HTERT RPE-1 (cell line): ENCODE results near the gene NDUFA13.

Source experiments
- in situ Hi-C: fragments of 300-500 bp; cut with MboI; formaldehyde crosslinking; loops from 4 replicates; pipeline ENCODE4 v1.14.3; 2020; ENCODE audit warnings: low sequenced_read_pairs

NDUFA13 gene

DNA sequence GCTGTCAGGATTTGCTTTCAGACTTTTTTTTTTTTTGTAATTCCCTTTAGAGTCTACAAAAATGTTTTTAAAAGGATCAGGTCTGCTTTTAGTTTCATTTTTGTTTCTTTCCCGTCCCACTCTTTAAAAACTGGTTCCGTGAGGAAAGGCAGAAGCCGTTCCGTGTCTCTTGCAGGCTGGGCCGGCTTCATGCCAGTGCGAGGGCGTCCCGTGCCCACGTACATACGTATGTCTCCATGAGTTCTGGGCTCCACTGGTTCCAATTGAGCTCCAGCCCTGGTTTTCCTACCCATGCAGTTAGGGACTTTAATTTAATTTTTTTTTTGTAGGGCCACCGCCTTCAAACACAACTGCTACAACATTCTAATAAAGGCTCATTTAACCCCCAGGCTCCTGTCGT, 9.4 kb upstream of the NDUFA13 start:
- in situ Hi-C loops: no loop called here

DNA sequence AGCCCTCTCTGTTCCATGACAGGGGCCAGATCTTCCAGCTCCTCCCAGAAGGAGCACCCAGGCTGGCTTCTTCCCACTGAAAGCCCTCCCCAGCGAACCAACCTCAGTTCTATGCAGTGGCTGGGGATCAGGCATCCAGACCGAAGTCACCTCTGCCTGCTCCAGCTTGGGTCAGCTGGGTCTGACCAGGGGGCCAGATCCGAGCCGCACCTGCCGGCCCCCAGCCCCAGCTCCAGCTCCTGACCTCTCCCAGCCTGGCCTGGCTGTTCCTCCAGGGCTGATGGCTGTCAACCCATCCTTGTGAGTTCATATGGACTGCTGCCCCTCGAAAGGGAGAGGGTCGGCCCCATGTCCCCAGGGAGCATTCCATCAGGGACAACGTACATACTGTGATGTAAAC, 8.7 kb upstream of the NDUFA13 start:
- in situ Hi-C loops: no loop called here

DNA sequence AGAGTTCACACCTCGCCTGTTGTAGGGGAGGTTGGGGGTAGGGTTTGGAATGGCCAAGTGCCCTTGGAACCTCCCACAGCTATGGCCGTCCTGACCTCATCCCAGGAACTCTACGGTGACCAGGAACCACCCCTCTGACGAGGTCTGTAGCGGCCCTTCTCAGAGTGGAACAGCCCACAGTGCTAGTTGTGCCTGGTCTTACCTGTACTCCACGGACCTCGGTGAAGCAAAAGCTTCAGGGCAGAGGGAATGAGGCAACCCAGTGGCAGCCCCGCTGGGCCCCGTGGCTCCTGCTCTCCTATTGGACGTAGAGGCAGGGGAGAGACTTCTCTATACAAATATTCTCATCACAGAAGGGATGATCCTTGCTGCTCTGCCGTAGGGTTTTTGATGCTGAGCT, 7.8 kb upstream of the NDUFA13 start:
- in situ Hi-C loops: no loop called here

DNA sequence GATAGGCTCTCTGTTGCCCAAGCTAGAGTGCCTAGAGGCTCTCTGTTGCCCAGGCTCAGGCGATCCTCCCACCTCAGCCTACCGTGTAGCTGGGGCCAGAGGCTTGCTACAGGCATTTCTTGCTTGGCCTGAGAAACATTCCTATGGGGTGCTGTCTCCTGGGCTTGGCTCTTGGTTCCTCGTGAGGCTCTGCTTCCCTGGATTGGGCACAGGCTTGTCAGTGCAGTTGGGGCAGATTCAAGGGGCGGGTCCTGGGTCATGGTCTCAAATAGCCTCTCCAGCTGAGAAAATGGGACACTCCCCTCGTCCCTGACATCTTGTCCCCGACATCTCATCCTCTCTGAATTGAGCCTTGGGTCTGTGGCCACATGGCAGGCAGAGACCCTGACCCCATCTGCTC, 5.6 kb upstream of the NDUFA13 start:
- in situ Hi-C loops: no loop called here

DNA sequence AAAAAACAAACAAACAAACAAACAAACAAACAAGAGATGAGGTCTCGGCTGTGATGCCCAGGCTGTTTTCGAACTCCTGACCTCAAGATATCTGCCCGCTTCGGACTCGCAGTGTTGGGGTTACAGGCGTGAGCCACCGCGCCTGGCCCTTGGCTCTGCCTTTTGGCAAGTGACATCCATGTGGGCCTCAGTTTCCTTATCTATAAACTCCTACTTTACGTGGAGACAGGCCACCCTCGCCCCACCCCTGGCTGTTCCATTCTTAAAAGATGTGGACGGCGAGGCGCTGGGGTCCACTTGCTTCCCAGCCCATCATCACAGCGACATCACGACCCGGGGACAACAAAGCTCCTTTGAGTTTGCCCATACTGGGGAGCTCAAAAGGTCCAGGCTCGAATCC, 2.3 kb upstream of the NDUFA13 start:
- in situ Hi-C loops: no loop called here

DNA sequence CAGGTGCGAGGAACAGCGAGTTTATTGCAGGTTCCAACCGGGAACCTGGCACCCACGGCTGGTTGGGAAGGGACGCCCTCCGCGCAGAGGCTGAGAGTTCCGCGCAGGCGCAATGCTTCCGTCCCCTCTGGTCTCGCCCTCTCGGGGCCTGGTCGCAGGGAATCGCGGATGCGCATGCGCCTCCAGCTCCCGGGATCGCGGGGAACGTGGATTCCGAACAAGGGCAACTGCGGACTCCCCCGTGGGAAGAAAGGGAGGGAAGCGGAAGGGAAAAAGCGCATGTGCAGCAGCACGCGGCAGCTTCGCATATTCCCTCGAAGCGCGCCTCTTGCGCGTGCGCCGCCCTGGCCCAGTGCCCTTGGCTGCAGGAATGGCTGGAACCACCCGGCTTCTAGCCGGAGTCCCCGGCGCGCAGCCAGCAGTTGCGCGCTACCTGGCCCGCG, 1.8 kb upstream of the NDUFA13 start:
- in situ Hi-C loops: no loop called here

DNA sequence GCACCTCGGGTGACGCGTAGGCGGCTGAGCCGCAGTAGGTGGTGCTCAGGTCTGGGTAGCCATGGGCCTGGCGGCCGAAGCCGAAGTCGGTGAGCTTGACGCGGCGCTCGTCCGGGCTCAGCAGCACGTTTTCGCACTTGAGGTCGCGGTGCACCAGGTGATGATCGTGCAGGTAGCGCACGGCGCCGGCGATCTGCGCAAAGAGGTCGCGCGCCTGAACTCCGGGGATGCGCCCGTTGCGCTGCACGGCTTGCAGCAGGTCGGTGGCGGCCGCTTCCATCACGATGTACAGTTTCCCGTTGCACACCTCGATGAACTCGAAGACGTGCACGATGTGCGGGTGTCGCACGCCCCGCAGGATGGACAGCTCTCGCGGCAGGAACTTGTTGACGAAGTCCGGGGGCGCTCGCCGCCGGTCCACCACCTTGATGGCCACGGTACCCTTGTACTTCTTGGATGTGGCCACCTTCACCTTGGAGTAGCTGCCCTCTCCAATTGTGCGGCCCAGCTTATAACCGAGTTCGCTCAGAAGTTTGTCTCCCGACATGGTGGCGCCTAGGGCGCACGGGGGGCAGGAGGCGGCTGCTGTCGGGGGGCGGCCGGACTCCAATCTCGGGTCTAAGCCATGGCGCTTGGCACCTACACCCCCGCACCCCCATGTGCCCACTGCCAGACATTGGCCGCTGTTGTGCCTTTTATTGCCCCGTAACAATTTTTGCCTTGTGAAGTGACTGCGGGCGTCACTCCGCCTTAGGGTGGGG, 964 bp upstream of the NDUFA13 start, which contains the start of gene TSSK6:
TSSK6 (minus strand) TSS at position 668 of the 761 bp plus-strand sequence; CDS start at position 547, 121 bp downstream.
- in situ Hi-C loops: no loop called here

DNA sequence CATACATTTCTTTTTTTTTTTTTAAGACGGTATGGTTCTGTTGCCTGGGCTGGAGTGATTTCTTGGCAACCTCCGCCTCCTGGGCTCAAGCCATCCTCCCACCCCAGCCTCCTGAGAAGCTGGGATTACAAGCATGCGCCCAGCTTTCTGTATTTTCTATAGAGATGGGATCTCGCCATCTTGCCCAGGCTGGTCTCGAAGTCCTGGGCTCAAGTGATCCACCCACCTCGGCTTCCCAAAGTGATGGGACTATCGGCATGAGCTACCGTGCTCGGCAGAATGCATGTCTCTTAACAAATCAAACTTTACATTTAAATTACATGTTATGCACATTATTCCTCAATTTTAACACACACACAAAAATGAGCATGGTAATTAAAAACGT, 1.2 kb downstream of the NDUFA13 start:
- in situ Hi-C loops: no loop called here

GRCh38 chr19:19520989-19521388, 5.0 kb downstream of the NDUFA13 start:
- in situ Hi-C loops: no loop called here

- in situ Hi-C loops: no loop called here
These were observed 7.2 kb downstream of the NDUFA13 start for GRCh38 chr19:19523177-19523576.

DNA sequence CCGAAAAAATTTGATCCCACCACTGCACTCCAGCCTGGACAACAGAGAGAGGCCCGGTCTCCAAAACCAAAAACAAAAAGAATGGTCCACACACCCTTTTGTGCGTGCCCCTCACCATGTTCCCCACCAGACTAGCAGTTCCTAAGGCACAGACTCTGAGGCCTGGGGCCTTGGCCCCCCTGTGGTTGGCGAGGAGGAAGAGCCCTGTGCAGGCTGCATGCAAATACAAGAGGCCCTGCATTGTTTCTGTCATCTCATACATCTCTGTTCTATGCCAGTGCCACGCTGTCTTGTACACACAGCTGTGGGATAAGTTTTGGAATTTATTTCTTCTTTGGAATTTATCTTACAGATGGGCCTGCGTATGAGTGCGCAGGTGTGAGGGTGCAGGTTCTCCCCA, 8.0 kb downstream of the NDUFA13 start:
- in situ Hi-C loops: no loop called here

GRCh38 chr19:19525611-19526380, 9.8 kb downstream of the NDUFA13 start:
- in situ Hi-C loops: no loop called here

- in situ Hi-C loops: no loop called here
These were observed 10.8 kb downstream of the NDUFA13 start for GRCh38 chr19:19526581-19527370.

GRCh38 chr19:19527371-19527656, 11.3 kb downstream of the NDUFA13 start:
- in situ Hi-C loops: no loop called here

DNA sequence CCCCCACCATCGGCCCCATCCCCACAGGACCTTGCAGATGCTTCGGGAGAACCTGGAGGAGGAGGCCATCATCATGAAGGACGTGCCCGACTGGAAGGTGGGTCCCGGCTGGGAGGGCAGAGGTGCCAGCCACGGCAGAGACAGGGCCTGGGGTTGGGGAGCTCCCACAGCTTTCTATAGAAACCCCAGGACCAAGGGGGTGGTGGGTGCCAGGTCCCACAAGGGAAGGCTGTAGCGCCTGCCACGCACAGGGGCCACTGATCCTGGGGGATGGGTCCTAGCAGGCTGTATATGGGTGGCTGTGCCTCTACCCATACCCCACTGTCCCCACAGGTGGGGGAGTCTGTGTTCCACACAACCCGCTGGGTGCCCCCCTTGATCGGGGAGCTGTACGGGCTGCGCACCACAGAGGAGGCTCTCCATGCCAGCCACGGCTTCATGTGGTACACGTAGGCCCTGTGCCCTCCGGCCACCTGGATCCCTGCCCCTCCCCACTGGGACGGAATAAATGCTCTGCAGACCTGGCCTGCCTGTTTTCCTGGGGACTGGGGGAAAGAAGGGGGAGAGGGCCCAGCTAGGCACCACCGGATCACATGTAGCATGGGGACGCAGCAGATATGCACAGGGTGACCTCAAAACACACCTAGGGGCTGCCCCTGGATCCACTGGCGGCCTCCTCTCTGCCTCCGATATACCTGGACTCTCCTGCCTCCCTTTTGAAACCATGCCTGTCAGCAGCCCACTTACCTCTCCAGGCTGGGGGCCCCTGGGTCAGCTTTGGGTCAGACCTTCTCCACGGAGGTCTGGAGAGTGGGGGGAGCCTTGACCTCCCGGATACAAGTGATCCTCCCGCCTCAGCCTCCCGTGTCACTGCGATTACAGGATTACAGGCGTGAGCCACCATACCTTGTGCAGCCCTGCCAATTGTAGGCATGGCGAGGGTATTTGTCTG, 11.9 kb downstream of the NDUFA13 start:
- in situ Hi-C loops: no loop called here

- in situ Hi-C loops: no loop called here
These were observed 12.9 kb downstream of the NDUFA13 start, which contains the start of gene YJEFN3 for GRCh38 chr19:19528721-19529490. YJEFN3 (plus strand) TSS chr19:19528911; CDS start chr19:19528933, 22 bp downstream.

DNA sequence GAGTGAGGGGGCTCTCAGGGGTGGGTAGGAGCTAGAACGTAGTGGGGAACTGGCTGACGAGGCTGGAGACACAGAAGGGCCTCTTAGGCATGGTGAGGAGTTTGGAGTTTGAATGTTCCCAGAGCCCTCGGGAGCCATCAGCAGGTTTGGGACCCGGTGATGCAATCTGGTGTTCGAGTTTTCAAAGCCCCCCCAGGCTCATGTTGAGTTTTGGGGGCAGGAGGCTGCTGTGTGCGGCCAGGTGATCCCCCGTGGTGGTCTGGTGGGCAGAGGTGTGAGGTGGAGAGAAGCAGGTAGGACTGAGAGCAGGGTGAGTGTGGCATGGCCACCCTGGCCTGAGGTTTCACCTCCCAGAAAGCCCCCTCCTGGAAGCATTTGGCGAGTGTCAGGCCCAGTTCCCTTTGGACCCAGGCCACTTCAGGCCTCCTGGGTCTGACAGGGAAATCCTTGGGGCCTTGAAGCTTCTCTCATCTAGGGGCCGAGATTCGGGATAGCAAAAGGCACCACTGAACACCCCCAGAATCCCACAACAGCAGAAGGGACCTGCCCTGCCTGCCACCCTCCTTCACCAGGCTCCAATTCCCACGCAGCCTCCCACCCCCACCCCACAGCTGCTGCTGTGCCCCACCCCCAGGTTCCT, 13.9 kb downstream of the NDUFA13 start:
- in situ Hi-C loops: no loop called here

- in situ Hi-C loops: no loop called here
These were observed 14.4 kb downstream of the NDUFA13 start for GRCh38 chr19:19530423-19530804.

DNA sequence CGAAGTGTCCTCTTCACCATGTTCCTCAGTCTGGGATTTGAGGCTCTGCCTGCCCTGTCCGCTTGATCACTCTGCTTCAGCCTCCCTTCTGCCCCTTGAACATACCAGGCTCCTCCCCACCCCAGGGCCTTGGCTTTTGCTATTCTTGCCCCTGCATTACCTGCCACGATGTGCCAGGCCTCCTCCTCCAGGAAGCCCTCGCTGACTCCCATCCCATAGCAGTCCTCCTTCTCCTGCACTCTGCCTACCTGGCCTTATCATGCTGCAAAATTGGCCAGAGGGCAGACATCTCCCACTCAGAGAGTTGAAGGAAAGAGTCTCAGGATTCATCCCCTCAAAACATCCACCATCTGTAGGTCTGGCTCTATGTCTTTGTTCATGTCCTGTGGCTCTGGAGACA, 14.9 kb downstream of the NDUFA13 start:
- in situ Hi-C loops: no loop called here
